HEK293 (cell line): ENCODE results near the gene PLAGL2.

Experiments
- ZNF362 ChIP-seq: fragments of 450-650 bp; formaldehyde crosslinking; IDR thresholded peaks from 2 replicates; pipeline ENCODE4 v1.5.1; 2016; ENCODE audit warnings: missing biosample characterization, missing genetic modification characterization
- ZNF510 ChIP-seq: fragments of 450-650 bp; formaldehyde crosslinking; IDR thresholded peaks from 2 replicates; pipeline ENCODE4 v1.5.1; 2018; ENCODE audit warnings: mild to moderate bottlenecking, missing genetic modification characterization, missing biosample characterization; ENCODE audit not compliant: insufficient replicate concordance
- TF ChIP-seq, protein P1 (sequence below): fragments of 450-650 bp; formaldehyde crosslinking; IDR thresholded peaks from 2 replicates; pipeline ENCODE4 v1.5.1; 2016; ENCODE audit warnings: missing biosample characterization, missing genetic modification characterization
- TF ChIP-seq, protein P2 (sequence below): fragments of 450-650 bp; formaldehyde crosslinking; IDR thresholded peaks from 2 replicates; pipeline ENCODE4 v1.5.1; 2016; ENCODE audit warnings: missing biosample characterization, missing genetic modification characterization

DNA sequence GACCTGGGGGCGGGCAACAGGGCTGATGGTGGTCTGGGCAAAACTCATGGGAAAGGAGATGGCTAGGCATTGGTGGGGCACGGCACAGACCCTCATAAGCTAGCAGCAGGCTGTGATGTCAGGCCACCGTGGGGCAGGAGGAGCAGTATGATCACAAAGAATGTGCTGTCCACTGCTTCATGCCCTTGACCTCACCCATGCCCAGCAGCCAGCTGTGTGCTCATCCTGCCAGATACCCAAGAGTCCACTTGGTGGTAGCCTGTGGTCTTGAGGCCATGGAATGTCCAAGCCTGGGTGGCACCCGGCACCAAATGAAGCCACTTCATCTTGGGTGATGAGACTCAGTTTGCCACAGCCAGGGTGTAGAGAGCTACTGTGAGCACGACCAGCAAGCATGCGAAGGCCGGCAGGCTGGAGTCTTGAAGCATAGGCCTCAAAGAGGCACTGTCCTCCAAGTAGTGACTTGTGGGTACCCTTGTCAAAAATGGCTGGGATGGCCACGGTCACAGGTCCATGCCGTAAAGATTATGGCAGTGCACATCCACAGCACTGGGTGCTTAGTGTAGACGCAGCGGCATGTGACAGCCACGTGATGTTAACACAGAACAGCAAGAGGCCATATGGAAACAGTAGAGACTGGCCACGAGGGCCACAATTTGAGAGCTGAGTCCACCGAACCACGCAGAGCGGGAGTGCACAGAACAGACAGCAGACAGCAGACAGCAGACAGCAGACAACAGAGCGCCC is 19.0 kb downstream of the PLAGL2 start:
- TF ChIP-seq ZNF510 (no peak), ZNF362 (tag by site-specific recombination) (no peak)
- TF ChIP-seq, protein P1, sequence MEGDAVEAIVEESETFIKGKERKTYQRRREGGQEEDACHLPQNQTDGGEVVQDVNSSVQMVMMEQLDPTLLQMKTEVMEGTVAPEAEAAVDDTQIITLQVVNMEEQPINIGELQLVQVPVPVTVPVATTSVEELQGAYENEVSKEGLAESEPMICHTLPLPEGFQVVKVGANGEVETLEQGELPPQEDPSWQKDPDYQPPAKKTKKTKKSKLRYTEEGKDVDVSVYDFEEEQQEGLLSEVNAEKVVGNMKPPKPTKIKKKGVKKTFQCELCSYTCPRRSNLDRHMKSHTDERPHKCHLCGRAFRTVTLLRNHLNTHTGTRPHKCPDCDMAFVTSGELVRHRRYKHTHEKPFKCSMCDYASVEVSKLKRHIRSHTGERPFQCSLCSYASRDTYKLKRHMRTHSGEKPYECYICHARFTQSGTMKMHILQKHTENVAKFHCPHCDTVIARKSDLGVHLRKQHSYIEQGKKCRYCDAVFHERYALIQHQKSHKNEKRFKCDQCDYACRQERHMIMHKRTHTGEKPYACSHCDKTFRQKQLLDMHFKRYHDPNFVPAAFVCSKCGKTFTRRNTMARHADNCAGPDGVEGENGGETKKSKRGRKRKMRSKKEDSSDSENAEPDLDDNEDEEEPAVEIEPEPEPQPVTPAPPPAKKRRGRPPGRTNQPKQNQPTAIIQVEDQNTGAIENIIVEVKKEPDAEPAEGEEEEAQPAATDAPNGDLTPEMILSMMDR (tag by site-specific recombination): no peak
- TF ChIP-seq, protein P2, sequence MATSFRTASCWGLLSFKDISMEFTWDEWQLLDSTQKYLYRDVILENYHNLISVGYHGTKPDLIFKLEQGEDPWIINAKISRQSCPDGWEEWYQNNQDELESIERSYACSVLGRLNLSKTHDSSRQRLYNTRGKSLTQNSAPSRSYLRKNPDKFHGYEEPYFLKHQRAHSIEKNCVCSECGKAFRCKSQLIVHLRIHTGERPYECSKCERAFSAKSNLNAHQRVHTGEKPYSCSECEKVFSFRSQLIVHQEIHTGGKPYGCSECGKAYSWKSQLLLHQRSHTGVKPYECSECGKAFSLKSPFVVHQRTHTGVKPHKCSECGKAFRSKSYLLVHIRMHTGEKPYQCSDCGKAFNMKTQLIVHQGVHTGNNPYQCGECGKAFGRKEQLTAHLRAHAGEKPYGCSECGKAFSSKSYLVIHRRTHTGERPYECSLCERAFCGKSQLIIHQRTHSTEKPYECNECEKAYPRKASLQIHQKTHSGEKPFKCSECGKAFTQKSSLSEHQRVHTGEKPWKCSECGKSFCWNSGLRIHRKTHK (tag by site-specific recombination): no peak
